GM21737 (cell line): ENCODE results near the gene NECTIN1.

Experiments used
- ATAC-seq: cut with Tn5 transposase; IDR thresholded peaks from one replicate; pipeline ENCODE4 v1.9.1; 2021; ENCODE audit warnings: mild to moderate bottlenecking, moderate library complexity; ENCODE audit not compliant: unreplicated experiment

The NECTIN1 gene

GRCh38 chr11:119624102-119624615 lies 104.8 kb downstream of the NECTIN1 start:
- ATAC-seq, result no peak

GRCh38 chr11:119623682-119624081 lies 105.3 kb downstream of the NECTIN1 start:
- no peak for ATAC-seq

GRCh38 chr11:119622454-119623143 lies 106.4 kb downstream of the NECTIN1 start:
- no peak for ATAC-seq

- peak; percentile 51 for ATAC-seq
Observed at GRCh38 chr11:119619665-119620064, 109.3 kb downstream of the NECTIN1 start.

- no peak for ATAC-seq
Observed at GRCh38 chr11:119618208-119618909, 110.6 kb downstream of the NECTIN1 start.

GRCh38 chr11:119617340-119617713 lies 111.7 kb downstream of the NECTIN1 start:
- no peak for ATAC-seq

GRCh38 chr11:119616586-119617339 lies 112.2 kb downstream of the NECTIN1 start:
- ATAC-seq, result no peak

GRCh38 chr11:119615882-119616196 lies 113.2 kb downstream of the NECTIN1 start:
- no peak for ATAC-seq

- ATAC-seq, result peak; percentile 74
Observed at GRCh38 chr11:119615003-119615881, 113.8 kb downstream of the NECTIN1 start.

- ATAC-seq, result no peak
Observed at GRCh38 chr11:119614222-119615002, 114.6 kb downstream of the NECTIN1 start.

- ATAC-seq, result no peak
Observed at GRCh38 chr11:119612814-119613213, 116.2 kb downstream of the NECTIN1 start.

- ATAC-seq, result no peak
Observed at GRCh38 chr11:119610836-119611426, 118.1 kb downstream of the NECTIN1 start.

GRCh38 chr11:119608781-119609180 lies 120.2 kb downstream of the NECTIN1 start:
- ATAC-seq, result no peak

GRCh38 chr11:119608201-119608600 lies 120.8 kb downstream of the NECTIN1 start:
- ATAC-seq, result no peak

- ATAC-seq, result no peak
Observed at GRCh38 chr11:119607726-119608125, 121.3 kb downstream of the NECTIN1 start.

- ATAC-seq, result no peak
Observed at GRCh38 chr11:119605137-119605665, 123.8 kb downstream of the NECTIN1 start.

- no peak for ATAC-seq
Observed at GRCh38 chr11:119602745-119603373, 126.1 kb downstream of the NECTIN1 start.

GRCh38 chr11:119599864-119600541 lies 129.0 kb downstream of the NECTIN1 start:
- peak; percentile 57 for ATAC-seq
